GM04504 (cell line): ENCODE data around the gene CRAMP1.

ENCODE experiments used
- DNase-seq: peaks from one replicate; pipeline ENCODE4 v3.0.0-alpha.2; 2012; ENCODE audit warnings: low read depth

CRAMP1 gene

GRCh38 chr16:1657841-1658240, 45.7 kb downstream of the CRAMP1 start:
- DNase-seq: no peak

GRCh38 chr16:1659031-1659430, 46.9 kb downstream of the CRAMP1 start:
- DNase-seq: no peak

DNA sequence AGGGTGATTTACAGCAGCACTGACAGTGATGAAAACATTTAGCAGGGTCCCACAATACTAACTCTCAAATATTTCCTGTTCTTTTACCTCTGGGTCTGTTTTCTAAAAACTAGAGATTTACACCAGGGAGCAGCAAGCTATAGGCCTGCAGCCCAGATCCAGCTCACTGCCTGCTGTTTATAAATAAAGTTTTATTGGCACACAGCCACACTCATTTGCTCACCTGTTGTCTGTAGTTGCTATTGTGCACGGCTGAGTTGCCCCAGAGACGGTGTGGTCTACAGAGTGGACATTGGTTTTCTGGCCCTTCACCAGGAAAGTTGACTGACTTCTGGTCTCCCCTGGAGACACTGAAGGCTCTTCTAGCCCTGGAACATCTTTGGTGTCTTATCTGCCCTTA, 49.7 kb downstream of the CRAMP1 start:
- no peak for DNase-seq

- no peak for DNase-seq
Measured at GRCh38 chr16:1662543-1662942, 50.4 kb downstream of the CRAMP1 start.

DNA sequence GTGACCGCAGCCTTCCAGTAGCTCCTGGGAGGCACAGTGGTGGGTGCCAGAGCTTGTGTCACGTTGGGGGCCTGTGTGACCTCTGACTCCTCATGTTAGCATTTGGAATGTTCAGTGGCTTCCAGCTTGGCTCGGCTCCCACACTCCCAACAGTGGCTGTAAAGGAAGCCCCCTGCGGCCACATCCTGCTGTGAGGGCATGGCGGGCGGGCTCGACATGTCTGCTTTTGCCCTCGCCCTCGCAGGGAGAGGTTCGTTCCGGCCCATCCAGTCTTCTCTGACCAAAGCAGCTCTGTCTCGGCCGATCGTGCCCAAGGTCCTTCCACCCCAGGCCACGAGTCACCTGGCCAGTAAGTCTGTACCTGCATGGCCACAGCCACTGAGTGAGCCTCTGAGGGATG, 53.7 kb downstream of the CRAMP1 start:
- DNase-seq: no peak

DNA sequence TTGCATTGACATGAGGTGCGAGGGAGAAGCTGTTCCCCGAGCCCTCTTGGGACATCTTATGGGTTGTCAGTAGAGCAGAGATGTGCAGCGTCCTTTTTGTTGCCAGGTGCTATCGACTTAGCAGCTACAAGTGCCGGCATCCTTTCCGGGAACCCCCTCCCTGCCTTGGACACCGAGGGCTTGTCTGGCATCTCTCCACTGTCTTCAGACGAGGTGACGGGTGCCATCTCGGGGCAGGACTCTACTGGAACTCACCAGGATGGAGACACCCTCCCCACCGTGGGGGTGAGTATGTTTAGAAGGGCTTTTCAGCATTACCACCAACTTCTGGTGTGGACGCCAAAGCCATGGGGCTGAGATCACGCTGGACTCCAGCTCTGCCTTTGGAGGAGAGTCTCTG, 54.2 kb downstream of the CRAMP1 start:
- no peak for DNase-seq

GRCh38 chr16:1667271-1667670, 55.1 kb downstream of the CRAMP1 start:
- no peak for DNase-seq

DNA sequence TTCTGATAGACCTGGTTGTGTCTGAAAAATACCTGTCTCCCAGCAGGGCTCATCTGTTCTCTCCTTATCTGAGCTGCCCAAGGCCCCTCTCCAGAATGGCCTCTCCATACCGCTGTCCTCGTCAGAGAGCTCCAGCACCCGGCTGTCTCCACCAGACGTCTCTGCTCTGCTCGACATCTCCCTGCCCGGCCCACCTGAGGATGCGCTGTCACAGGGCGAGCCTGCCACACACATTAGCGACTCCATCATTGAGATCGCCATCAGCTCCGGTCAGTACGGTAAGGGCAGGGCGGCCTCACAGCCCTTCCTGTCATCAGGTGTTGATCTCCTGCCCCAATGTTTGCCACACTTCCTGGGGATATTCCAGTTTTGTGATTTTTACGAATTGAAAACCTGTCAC, 55.8 kb downstream of the CRAMP1 start:
- DNase-seq: no peak

DNA sequence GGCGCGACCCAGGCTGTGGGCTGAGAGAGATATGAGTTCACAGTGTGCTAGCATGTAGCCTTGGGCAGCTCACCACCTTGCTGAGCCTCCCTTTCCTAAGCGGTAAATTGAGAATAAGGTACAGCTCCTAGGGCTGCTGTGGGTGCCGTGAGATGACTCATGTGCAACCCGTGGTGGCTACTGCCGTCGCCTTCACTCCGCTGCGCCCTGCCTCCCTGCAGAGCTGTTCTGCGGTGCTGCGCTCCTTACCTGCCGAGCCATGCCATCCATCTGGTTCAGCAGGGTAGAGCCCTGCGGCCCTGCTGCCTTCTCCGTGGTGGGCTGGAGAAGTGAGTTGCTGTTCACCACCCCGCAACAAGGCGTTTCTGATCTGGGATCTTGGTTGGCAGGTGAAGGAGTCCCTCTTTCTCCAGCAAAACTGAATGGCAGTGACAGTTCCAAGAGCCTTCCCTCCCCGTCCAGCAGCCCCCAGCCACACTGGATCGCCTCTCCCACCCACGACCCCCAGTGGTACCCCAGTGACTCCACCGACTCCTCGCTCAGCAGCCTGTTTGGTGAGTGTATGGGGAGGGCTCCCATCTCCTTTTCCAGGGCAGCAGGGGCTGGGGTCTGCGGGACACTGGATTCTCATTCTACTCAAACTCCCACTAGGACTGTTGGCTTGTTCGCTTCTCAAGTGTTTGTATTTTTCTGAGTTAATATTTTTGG, 56.6 kb downstream of the CRAMP1 start:
- no peak for DNase-seq

DNA sequence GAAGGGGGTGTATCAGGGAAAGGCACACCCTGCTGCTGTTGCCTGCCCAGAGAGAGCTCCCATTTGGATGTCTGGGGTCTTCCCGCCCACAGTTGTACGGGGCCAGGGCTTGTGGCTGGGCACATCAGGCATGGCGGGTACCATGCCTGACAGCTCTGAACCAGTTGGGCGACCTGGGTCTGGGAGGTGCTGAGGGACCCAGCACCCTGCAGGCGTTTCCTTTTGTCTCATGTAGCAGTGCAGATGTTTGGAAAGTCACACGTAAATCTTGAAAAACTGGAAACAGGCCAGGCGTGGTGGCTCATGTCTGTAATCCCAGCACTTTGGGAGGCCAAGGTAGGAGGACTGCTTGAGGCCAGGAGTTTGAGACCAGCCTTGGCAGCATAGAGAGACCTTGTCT, 57.5 kb downstream of the CRAMP1 start:
- DNase-seq: no peak

GRCh38 chr16:1670371-1670770, 58.2 kb downstream of the CRAMP1 start:
- no peak for DNase-seq

DNA sequence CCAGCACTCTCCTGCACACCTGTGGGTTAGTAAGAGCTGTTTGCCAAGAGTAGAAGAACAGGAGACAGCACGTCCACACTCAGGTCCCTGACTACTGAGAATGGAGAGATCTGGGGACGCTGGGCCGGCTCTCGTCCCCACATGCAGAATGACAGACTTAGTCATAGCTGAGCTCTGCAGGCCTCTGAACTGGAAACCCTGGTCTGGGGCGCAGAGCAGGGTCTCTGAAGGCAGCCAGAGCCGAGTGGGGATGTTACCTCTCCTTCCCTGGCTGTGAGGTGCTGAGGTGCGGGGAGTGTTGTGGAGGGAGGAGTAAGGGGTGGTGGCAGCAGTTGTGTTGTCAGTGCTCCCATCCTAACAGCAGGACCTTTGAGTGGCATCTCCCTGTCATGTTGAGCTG, 58.7 kb downstream of the CRAMP1 start:
- no peak for DNase-seq

DNA sequence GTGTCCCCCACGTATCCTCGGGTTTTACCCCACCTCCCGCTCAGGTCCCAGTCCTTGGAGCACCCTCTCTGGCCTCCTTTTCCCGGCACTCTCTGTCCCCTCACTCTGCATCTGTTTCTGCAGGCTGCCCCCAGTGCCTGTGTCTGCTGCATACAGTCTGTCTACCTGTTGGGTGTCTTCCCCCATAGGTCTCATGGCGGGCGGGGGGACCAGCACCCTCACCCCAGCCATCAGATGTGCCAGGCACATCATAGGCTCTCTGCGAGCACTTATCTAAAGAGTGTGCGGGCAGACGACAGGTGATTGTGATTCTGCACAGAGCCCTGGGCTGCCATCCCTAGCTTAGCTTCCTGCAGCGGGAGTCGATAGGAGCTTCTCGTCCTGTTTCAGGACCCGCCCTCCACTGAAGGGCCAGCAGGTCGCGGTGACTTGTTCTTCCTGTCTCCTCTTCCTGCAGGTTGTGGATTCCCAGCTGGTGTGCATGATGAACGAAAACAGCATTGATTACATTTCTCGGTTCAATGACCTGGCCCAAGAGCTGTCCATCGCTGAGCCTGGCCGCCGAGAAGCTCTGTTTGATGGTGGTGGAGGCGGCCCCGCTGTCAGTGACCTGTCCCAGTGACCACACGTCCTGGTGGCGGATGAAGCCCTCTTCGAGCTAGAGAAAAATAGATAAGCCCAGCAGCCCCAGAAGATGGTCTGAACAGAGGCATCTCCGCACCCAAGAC, 61.4 kb downstream of the CRAMP1 start:
- DNase-seq: no peak

GRCh38 chr16:1674306-1674705, 62.1 kb downstream of the CRAMP1 start:
- DNase-seq: no peak

- peak; percentile 28 for DNase-seq
Measured at GRCh38 chr16:1674751-1675664, 62.8 kb downstream of the CRAMP1 start.

GRCh38 chr16:1676661-1677060, 64.5 kb downstream of the CRAMP1 start:
- DNase-seq: no peak

DNA sequence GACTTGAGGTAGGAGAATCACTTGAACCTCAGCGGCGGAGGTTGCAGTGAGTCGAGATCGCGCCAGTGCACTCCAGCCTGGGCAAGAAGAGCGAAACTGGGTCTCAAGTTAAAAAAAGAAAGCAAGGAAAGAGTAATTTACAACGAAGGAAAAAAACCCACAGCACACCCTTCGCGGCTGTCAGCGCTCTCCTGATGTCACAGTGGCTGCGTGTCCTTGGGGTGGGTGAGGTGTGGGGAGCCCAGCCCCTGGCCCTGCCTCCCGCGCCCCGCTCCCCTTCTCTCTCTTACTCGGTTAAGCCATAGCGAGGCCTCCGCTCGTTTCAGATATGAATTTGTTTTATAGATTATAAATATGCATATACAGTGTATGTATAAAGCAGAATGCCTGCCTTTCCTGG, 65.2 kb downstream of the CRAMP1 start:
- DNase-seq: no peak

DNA sequence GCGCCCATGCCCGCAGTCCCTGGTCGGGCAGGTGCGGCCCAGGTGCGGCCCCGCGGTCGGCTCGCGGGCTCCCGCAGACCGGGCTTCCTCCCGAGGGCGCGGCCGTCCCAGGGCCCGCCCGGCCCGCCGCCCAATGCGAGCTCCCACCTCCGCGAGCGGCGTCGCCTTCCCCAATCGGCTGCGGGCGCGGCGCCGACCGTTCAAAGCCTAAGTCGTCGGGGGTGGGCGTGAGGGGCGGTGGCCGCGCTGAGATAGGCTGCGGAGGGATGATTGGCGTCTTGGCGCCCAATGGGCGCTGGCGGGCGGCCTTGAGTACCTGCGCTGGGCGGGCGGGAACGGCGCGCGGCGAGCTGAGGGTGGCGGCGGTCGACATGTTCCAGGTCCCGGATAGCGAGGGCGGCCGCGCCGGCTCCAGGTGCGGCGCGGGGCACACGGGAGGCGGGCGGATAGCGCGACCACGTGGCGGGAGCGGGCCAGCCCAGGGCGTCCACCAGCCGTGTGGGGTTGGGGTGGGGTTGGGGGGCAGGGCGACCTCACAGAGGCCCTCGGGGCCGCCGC, 65.9 kb downstream of the CRAMP1 start, which contains the start of gene JPT2:
TSS of gene JPT2 (plus strand) at position 338 of the 558 bp plus-strand sequence. CDS start at position 372, 34 bp downstream.
- DNase-seq: peak; percentile 90

DNA sequence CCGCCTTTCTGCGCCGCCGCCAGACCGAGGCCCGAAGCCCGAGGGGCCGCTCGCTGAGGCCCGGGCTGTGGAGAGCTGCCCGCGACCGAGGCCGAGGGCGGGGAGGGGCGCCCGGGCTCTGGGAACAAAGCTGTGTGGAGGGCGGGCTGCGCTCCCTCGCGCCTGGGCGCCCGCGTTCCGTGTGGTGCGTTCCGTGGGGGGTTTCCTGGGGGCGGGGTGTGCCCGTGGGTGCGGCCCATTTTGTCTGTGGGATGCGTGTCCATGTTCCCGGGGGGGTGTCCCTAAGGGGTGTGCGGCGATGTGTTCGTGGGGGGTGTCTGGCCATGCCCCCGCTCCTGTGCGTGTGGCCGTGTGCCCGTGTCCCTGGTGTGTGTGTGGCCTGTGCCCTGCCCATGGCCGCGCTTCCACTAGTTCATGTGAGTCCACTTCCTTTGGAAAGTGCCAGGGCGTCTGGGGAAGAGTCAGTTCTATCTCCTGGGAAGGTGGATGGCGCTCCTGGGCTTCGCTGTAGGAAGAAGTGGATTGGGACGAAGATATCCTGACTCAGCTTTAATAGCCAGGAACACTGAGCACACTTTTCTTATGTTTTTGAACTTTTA, 66.4 kb downstream of the CRAMP1 start:
- DNase-seq: no peak

DNA sequence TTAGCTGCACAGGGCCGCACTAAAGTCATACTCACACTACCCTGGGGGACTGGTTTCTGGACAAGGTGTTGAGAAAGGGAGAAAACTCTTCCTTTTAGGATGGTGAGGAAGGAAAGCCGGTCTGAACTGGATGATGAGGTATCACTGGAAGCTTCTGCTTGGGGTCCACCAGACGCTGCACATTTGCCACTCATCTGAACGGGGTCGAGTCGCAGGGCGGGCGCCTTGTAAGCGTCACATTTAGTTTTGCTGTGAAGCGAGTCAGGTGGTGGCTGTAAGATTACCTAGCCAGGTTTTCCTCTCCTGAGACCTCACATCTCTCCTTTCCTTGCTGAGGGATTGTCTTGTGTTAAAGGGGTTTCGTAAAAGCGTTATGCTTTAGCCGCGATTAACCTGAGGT, 68.2 kb downstream of the CRAMP1 start:
- DNase-seq: no peak

DNA sequence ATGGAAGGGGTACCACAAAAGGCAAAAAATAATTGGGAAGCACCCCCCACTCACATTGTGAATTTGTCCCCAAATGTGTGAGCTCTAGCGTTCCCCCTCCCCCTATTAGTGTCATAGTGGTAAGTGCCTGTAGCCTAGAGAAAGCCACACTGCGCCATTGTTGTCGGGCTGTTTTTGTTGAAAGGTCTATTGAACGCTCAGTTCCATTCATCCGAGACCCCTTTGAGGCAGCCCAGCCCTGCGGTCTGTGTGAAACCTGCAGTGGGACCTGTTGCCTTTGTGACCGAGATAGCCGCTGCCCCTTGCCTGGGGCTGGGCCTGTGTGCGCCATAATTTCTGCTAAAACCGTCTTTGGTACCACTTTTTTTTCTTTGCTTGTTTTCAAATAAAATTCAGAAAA, 68.9 kb downstream of the CRAMP1 start:
- no peak for DNase-seq
